Thyroid gland (tissue), 4 donors: ENCODE data around the gene STYXL1.

ENCODE experiments used
- POLR2A ChIP-seq, 2 donors: fragments of 450-650 bp; IDR thresholded peaks; one replicate each; pipeline ENCODE4 v1.6.1; 2017; ENCODE audit warnings: antibody characterized with exemption in 2 of 2, mild to moderate bottlenecking in 2 of 2, moderate library complexity in 1 of 2
- TF ChIP-seq, protein P1 (sequence below), 6 experiments: fragments of 200-600 bp in 3 of 6; fragments of 450-650 bp in 3 of 6; sonication (generic) in 3 of 6; IDR thresholded peaks; one replicate each; pipeline ENCODE4 v1.5.1; 2016 to 2019; ENCODE audit warnings: antibody characterized with exemption in 6 of 6, mild to moderate bottlenecking in 2 of 6, inconsistent platforms in 1 of 6, moderate library complexity in 1 of 6

DNA sequence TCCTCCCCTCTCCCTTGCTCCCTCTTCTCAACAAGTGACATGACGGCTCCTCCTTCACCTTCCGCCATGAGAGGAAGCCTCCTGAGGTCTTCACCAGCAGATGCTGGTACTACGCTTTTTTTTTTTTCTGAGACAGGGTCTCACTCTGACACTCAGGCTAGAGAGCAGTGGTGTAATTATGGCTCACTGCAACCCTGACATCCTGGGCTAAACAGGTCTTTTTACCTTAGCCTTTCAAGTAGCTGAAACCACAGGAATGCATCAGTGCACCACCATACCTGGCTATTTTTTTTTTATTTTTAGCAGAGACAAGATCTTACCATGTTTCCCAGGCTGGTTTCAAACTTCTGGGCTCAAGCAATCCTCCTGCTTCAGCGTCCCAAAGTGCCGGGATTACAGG, 43.7 kb upstream of the STYXL1 start:
- TF ChIP-seq, protein P1, sequence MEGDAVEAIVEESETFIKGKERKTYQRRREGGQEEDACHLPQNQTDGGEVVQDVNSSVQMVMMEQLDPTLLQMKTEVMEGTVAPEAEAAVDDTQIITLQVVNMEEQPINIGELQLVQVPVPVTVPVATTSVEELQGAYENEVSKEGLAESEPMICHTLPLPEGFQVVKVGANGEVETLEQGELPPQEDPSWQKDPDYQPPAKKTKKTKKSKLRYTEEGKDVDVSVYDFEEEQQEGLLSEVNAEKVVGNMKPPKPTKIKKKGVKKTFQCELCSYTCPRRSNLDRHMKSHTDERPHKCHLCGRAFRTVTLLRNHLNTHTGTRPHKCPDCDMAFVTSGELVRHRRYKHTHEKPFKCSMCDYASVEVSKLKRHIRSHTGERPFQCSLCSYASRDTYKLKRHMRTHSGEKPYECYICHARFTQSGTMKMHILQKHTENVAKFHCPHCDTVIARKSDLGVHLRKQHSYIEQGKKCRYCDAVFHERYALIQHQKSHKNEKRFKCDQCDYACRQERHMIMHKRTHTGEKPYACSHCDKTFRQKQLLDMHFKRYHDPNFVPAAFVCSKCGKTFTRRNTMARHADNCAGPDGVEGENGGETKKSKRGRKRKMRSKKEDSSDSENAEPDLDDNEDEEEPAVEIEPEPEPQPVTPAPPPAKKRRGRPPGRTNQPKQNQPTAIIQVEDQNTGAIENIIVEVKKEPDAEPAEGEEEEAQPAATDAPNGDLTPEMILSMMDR (IDR thresholded peaks at IDR 0.05) = no peak
- TF ChIP-seq POLR2A (IDR thresholded peaks at IDR 0.05) = no peak
